GM18868 (cell line): ENCODE data around the gene OXSM.

ENCODE experiments used
- ATAC-seq: cut with Tn5 transposase; IDR thresholded peaks from one replicate; pipeline ENCODE4 v1.9.1; 2021; ENCODE audit warnings: mild to moderate bottlenecking, moderate library complexity; ENCODE audit not compliant: unreplicated experiment

The OXSM gene

DNA sequence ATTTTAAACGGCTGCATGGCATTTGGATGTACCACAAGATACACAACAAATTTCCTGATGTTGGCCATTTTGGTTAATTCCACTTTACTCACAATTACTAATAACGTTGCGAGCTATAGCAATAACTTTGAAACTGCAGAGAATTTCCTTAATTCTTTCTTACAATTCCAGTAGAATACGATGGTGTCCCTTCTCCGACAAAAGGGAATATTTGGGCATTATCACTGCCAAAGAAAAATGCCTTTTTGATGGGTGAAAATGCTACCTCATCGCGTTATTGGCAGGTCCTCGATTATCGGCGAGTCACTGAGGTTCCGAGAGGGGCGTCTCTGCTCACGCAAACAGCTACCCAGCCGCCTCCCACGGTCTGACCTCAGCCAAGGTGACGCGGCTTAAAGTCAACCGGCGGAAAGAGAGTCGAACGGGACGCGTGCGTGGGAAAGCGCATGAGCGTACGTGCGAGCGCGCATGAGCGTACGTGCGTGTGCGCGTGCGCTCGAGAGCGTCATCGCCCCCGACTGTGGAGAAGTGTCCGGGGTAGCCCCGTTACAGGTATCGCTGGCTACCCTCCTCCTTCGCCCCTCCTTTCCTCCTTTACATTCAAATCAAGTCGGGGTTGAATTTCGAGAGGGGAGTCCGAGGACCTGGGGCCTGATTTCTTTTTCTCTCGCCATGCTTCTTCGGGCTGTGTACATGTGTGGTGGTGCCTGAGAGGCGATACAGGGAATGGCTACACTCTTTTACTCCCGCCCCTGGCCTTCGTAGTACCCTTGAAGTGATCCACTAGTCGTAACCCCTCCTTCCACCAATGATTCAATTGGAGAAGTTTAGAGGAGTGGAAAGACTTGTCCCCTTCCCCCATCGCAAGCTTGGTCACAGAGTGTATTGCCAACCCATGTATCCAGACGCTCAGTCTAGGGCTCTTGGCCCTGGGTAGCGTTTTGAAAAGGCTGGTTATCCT, at the start of gene OXSM:
Gene OXSM, plus strand, starts transcription at position 495 of the 961 bp plus-strand sequence. CDS start 931 bp downstream, outside the sequence.
- peak; percentile 91 for ATAC-seq

DNA sequence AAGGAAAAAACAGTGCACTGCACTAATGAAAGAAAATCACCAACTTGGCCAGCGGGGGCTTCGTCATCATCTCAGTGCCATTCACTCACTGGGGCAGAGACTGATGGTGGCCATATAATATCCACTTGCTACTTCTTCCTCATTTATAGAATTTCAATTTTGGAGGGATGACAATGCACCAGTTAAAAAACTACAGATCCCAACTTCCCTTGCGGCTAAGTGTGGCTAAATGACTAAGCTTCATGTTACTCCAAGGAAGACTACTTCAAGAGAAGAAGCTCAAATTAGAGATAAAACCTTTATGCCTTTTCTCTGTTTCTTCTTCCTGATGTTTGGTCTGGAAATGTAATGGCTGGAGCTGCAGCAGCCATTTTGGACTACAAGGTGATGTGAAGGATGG, 45.4 kb upstream of the OXSM start:
- ATAC-seq, result no peak

DNA sequence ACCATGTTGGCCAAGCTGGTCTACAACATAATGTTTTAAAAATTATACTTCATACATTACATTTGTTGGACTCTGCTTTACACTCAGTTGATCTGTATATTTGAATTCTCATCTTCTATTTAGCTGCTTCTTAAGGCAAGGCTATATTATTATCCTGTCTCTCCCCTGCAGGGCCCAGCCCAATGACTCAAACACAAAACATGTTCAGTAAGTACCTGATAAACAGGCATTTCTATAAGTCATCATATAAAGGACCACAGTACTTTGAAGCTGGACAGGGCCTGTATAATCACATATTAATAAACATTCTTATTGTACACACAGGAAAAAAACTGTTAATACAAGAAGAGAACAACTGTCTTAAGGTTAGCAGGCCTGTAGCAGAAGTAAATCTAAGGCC, 42.9 kb upstream of the OXSM start:
- no peak for ATAC-seq

DNA sequence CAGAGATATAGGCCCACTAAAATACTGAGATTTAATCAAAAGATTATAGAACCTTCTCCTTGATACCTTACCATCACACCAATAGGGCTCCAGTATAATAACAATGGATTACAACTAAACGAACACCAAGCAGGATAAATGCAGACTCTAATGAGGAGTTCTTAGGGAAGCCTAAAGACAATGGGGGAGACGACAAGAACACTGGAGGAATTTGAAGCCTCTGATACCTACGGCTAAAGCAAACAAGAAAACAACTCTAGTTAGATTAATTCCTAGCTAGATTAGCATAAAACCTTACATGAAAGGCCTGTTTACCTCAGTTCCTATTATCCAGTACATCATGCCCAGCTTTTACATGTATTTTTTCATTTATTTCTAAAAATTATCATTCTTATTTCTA, 41.7 kb upstream of the OXSM start:
- no peak for ATAC-seq

DNA sequence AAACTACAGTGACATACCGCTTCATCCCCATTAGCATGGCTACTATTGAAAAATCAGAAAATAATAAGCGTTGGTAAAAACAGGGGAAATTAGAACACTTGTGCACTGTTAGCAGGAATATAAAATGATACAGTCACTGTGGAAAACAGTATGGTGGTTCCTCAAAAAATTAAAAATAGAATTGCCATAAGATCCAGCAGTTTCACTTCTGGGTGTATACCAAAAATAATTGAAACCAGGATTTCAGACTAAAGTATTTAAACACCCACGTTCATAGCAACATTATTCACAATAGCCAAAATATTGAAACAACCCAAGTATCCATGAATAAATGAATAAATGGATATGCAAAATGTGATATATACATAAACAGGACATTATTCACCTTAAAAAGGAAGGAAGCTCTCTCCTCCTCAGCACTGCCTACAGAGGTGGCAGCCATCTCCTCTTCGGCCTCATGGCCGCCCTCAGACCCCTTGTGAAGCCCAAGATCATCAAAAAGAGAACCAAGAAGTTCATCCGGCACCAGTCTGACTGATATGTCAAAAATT, 40.8 kb upstream of the OXSM start:
- ATAC-seq, result no peak

DNA sequence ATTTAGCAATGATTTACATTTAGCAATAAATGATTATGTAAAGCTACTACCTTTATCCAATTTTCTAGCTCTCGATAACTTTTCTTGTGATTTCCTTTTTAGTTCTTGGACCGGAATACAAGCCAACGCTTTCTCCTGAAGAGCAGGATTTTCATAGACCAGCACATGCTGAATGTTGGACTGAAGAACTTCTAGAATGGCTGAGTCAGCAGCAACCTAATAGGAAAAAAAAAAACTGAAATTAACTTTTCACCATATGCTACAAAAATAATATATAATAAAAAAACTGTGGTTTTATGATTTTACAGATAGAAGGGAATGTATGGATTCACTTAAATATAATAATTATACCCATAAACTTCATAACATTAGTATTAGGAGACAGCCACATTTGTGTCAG, 38.8 kb upstream of the OXSM start:
- no peak for ATAC-seq

DNA sequence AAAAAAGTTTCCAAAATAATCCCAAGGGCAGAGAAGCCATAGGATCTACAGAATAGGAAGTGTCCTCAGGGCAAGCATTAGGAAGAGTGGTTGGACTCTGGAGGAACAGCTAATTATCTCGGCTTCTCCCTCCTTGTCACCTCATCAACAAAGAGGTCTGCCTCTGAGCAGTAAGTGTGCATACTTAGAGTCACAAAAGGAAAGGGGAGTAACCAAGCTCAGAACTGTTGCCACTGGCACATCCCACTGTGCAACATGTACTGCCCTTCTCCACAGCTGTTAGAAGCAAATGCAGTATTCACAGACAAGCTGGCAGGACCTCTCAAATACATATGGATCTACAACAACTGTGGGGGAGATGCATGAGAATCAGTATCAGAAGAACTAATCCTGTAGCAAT, 38.2 kb upstream of the OXSM start:
- ATAC-seq, result no peak

DNA sequence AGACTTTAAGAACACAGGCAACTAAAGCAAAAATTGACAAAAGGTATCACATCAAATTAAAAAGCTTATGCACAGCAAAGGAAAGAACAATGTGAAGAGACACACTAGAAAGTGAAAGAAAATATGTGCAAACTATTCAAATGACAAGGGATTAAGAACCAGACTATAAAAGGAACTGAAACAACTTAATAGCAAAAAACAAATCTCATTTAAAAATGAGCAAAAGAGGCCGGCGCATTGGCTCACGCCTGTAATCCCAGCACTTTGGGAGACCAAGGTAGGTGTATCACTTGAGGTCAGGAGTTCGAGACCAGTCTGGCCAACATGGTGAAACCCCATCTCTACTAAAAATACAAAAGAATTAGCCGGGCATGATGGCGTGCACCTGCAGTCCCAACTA, 21.0 kb upstream of the OXSM start:
- peak; percentile 95 for ATAC-seq

DNA sequence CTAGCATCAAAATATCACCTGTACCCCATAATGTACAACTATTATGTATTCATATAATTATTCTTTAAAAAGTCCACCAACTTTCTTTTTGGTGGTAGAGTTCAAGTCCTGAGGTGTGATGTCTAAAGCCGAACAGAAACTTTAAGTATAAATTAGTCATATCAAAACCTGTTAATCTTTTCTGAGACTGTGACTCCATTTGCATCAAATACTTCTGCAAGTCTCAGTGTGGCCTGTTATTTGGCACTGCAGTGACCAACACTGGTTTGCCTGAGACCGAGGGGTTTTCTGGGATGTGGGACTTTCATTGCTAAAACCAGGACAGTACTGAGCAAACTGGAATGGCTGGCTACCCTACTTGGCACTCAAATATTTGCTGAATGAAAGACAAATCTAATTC, 14.0 kb upstream of the OXSM start:
- ATAC-seq, result peak; percentile 78

DNA sequence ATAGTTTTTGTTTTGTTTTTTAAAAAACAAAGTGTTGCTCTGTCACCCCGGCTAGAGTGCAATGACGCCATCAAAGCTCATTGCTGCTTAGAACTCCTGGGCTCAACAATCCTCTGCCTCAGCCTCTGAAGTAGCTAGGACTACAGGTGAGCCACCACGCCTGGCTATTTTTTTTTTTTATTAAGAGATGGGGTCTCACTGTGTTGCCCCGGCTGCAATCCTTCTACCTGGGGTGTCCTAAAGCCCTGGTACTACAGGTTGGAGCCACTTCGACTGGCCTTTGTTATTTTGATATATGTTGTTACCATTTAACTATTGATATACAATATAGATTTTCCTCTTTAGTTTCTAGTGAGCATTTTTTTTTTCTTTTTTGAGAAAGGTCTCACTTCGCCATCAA, 9.3 kb upstream of the OXSM start:
- ATAC-seq, result no peak

DNA sequence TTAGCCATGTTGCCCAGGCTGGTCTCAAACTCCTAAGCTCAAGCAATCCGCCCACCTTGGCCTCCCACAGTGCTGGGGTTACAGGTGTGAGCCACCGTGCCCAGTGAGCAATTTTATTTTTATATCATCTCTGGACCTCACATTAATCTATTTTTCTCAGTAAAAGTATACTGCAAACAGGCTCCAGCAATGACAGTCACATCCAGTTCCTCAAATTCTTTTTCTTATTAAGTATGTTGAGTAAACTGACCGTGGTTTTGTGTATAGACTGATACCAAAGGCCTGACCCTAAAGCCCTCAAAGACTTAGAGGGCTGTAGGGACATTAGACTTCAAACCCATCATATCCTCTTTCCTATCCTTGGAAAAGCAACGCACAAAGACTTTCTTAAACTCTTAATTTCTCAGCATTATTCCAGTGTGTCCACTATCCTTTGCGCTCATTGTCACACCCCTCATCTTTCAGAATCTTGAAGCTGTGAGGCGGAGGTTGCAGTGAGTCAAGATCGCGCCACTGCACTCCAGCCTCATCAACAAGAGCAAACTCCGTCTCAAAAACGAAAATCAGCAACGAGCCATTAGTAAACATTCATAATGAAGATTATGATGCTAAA, 8.6 kb upstream of the OXSM start:
- ATAC-seq, result no peak

DNA sequence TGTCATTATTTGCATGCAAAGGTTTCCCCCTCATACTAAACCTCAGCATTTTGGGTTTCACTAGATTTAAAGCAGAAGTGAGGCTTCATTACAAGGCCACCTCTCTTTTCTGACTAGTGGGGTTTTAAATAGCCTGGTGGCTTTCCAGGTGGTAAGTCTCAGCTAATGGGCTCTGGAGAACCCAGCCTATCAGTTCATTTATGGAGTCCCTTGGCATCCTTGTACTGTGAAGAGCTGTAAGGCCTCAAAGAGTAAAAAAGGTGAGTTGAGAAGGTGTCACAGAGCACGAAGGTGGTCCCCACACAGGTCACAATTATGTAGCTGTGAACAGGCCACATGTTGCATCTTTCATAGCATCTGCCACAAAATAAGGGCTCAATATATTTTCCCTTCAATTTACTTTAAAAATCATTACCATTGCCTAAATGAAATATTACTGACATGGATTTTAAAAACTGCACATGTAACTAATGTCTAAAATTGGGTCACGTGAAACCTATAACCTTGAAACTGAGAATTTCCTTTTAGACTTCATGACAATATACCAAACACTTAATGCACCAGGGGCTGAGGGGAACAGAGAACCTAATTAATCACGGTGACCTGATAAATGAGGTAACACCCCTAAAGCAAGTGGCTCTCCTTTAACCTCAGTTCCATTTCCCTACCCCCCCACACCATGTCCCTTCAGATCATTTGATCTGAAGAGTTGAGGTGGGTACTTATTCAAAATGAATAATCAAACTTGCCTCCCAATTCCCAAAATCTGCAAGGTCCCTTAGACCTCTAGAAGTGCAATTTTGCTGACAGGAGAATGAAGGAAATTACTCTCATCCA, 7.9 kb upstream of the OXSM start:
- ATAC-seq, result peak; percentile 59

DNA sequence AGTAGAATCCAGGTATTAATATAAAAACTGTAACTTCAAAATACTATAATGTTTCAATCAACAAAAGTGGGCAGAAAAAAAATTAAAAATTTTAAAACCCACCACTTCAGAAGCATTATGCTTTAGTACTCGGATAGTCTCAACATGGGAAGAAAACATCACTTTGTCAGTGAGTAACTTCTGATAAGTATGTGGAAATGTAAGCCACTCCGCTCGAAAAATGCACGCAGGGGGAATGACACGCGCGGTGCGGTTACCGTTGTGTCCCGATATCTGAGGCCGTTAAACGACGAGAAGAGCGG, 7.3 kb upstream of the OXSM start:
- no peak for ATAC-seq

DNA sequence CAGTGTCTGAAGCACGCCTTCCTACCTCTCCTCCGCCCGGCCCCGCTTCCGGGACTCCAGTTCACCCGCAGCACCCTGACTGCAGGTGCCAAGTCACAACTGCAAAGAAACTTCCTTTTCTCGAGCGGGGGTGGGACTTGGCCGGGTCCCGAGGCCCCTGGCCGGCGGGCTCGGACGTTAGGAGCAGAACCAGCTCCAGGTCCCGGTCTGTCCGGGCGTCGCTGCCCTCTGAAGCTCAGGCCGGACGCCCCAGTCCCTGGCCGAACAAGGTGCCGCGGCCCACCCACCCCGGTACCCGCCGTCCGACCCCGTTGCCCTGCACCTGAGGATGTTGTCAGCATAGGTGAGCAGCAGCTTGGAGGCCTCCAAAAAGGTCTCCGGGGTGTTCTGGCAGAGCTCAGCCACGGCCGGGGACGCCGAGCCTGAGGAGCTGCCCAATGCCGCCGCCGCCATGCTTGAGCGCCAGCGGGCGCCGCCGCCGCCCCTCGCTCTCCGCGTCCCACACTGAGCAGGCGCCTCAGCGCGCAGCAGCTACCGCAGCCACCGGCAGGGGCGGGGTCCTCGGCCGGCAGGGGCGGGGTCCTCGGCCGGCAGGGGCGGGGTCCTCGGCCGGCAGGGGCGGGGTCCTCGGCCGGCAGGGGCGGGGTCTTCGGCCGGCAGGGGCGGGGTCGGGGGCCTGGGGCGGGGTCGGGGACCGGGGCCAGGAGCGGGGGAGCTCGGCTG, 6.8 kb upstream of the OXSM start, which contains the start of gene NGLY1:
Gene NGLY1, minus strand, starts transcription at position 506 of the 723 bp plus-strand sequence. Its CDS starts 53 bp downstream, at position 453.
- ATAC-seq, result peak; percentile 74

DNA sequence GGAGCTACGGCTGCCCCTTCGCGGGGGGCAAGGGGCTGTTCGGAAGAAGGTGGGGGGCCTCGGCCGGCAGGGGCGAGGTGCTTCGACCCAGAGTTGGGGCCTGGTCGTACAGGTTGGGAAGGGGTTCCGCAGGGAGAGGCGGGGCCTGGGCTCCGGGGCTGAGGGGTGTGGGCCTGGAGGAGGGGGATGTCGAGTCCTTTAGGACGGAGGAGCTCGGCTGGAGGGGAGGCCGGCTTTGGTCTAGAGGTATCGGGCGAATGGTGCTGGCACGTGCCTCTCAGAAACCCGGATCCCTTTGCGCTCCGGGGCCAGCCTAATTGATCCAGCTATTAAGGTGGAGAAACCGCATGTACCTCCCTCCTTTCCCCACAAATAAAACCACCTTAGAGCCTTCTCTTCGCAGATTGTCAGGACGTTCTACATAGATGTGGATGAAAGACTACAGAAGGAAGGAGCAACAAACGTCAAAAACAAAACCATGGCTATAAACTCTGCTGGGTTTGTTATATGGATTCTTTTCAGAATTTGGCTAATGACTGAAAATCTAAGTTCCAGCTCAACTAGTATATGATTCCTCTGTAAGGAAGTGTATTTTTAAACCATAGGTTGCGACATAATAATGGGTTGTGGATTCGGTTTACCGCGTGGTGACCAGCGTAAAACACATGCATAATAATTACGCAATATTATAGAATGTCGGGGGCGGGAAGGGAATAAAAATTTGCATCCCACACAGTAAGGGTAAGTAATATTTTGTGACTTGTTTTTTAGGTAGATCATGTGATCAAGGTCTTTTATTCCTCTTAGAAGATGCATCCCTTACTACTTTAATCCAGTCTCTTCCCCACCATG, 6.0 kb upstream of the OXSM start:
- peak; percentile 31 for ATAC-seq

DNA sequence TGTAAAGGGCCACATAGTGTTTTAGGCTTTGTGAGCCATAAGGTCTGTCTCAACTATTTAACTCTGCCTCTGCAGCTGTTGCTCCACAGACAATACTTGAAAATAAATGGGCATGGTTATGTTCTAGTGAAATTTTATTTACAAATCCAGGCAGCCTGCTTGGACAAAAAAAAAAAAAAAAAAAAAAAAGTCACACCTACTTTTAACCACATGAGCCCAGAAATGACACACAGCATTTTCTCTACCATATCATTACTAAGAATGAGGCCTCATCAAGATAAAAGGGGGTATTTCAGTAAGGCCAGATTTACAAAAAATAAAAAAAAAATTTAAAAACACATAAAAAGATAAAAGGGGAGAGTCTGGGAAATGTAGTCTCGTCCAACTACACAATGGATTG, 4.9 kb upstream of the OXSM start:
- no peak for ATAC-seq

DNA sequence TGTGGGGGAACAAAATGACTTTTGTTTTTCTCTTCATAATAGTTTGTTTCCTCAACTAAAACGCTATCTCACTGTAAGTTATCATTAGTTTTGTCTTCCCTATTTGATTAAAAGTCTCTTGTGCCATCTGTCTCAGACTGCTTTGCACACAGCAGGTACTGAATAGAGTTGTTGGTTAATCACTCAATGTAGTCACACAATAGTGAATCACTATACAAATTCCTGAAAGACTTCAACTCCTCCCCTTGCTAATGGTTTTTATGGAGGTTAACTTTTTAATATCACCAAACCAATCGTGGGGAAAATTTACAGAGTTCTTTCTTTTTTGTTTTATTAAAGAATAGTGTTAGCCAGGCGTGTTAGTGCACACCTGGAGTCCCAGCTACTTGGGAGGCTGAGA, 4.1 kb upstream of the OXSM start:
- ATAC-seq, result no peak

DNA sequence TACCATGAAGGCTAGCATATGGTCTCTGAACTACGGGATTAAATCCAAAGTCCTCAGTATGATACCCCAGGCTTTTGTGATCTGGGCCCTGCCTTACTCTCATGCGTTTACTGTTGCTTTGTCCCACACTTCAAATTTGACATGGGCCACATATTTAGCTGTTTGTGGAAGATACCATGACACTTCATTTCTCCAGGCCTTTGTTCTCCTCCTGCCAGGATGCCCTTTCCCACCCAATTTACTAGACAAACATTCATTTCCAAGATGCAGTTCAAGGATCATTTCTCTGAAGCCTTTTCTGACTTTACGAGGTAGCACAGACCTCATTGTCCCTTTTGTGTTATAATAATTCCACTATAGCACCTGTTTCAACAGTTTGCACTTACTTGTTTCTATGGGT, 2.2 kb upstream of the OXSM start:
- ATAC-seq, result no peak

DNA sequence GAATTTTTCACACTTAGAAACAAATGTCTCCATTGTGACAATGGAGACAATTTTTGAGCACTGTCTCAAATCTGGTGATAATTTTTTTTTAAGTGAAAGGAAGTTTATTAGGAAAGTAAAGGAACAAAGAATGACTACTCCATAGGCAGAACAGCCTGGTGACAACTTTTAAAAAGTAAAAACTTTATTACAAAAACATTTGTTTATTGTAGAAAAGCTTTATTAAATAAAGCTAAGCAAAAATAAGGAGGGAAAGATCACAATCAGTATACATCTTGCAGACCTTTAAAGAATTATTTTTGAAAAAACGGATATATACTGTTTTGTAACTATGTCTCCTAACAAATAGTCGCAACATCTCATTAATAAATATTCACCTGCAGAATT, 688 bp upstream of the OXSM start:
- ATAC-seq, result no peak

DNA sequence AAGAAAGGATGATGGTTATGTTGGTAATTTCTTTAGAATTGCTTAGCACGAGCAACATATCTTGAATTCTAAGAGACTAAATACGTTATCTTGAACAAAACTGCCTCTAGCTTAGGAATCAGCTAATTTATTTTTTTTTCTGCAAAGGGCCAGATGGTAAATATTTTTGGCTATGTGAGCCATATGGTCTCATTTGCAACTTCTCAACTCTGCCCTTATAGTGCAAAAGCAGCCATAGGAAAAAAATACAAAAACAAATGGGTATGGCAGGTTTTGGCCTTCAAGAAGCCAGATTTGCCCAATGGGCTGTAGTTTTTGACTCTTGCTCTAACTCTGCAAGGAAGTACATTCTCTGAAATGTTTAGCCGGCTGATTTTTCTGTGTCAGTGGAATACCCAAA, 11.9 kb downstream of the OXSM start:
- ATAC-seq, result no peak
